Measurements from ENCODE around the gene REPIN1.

DNA sequence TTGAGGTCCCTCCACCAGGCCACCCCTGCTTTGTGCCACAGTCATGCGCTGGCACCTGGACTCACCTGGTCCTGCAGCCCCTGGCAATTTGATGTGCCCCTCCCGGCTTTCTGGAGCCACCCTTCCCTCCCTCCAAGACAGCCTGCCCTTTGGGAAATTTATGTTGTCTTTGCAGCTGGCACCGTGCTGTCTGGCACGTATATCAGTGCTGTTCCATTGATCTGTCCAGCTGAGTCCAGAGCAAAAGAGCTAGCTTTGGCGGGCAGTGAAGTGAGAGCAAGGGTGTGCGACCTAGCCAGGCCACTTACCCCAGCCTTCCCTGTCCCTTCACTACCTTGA is 32.9 kb upstream of the REPIN1 start:
- TF ChIP-seq, protein P1, sequence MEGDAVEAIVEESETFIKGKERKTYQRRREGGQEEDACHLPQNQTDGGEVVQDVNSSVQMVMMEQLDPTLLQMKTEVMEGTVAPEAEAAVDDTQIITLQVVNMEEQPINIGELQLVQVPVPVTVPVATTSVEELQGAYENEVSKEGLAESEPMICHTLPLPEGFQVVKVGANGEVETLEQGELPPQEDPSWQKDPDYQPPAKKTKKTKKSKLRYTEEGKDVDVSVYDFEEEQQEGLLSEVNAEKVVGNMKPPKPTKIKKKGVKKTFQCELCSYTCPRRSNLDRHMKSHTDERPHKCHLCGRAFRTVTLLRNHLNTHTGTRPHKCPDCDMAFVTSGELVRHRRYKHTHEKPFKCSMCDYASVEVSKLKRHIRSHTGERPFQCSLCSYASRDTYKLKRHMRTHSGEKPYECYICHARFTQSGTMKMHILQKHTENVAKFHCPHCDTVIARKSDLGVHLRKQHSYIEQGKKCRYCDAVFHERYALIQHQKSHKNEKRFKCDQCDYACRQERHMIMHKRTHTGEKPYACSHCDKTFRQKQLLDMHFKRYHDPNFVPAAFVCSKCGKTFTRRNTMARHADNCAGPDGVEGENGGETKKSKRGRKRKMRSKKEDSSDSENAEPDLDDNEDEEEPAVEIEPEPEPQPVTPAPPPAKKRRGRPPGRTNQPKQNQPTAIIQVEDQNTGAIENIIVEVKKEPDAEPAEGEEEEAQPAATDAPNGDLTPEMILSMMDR (IDR thresholded peaks at IDR 0.05) = no peak
- TF ChIP-seq POLR2A (IDR thresholded peaks at IDR 0.05) = no peak
